ENCODE results near the gene SLC25A39.

Gene SLC25A39

GRCh38 chr17:44310188-44310587 lies 14.4 kb downstream of the SLC25A39 start:
- Histone ChIP-seq H3K4me3 (replicated peaks; ENCODE audit: insufficient read depth, low read length) (no peak overlapping the region), H3K27ac (replicated peaks) (no peak overlapping the region), H3K27me3 (ENCODE audit: insufficient read depth, poor library complexity, severe bottlenecking) (peaks cover 18% of the 10 kb centered on the region)
- DNase-seq (ENCODE audit: low read depth in 1 of 2, low spot score in 1 of 2), result peak in 1 of 2 experiments; percentile 43
- TF ChIP-seq POLR2AphosphoS5 (IDR thresholded peaks at IDR 0.05; ENCODE audit: low read depth) (no peak), REST (IDR thresholded peaks at IDR 0.05; ENCODE audit: insufficient replicate concordance, low read depth) (no peak), GABPA (IDR thresholded peaks at IDR 0.05; ENCODE audit: low read depth) (no peak), CTCF (IDR thresholded peaks at IDR 0.05; ENCODE audit: insufficient read depth, low read length) (no peak), SPI1 (IDR thresholded peaks at IDR 0.05; ENCODE audit: borderline replicate concordance, low read depth) (no peak)

GRCh38 chr17:44309472-44309871 lies 15.2 kb downstream of the SLC25A39 start:
- H3K27ac ChIP-seq (replicated peaks), result no peak overlapping the region
- DNase-seq (ENCODE audit: low read depth in 1 of 2, low spot score in 1 of 2), result no peak
- H3K27me3 ChIP-seq (ENCODE audit: insufficient read depth, poor library complexity, severe bottlenecking), result peaks cover 12% of the 10 kb centered on the region
- no peak overlapping the region for H3K4me3 ChIP-seq (replicated peaks; ENCODE audit: insufficient read depth, low read length)
- TF ChIP-seq REST (IDR thresholded peaks at IDR 0.05; ENCODE audit: insufficient replicate concordance, low read depth), result no peak
- no peak for TF ChIP-seq CTCF (IDR thresholded peaks at IDR 0.05; ENCODE audit: insufficient read depth, low read length)
- no peak for TF ChIP-seq POLR2AphosphoS5 (IDR thresholded peaks at IDR 0.05; ENCODE audit: low read depth)
- no peak for TF ChIP-seq GABPA (IDR thresholded peaks at IDR 0.05; ENCODE audit: low read depth)
- no peak for TF ChIP-seq SPI1 (IDR thresholded peaks at IDR 0.05; ENCODE audit: borderline replicate concordance, low read depth)

GRCh38 chr17:44308865-44309264 lies 15.8 kb downstream of the SLC25A39 start:
- peaks cover 8% of the 10 kb centered on the region for H3K27me3 ChIP-seq (ENCODE audit: insufficient read depth, poor library complexity, severe bottlenecking)
- no peak for TF ChIP-seq GABPA (IDR thresholded peaks at IDR 0.05; ENCODE audit: low read depth)
- peak overlapping the region; percentile 12 for H3K4me3 ChIP-seq (replicated peaks; ENCODE audit: insufficient read depth, low read length)
- no peak for DNase-seq (ENCODE audit: low read depth in 1 of 2, low spot score in 1 of 2)
- H3K27ac ChIP-seq (replicated peaks), result no peak overlapping the region

- no peak for TF ChIP-seq CTCF (IDR thresholded peaks at IDR 0.05; ENCODE audit: insufficient read depth, low read length)
- no peak for TF ChIP-seq SPI1 (IDR thresholded peaks at IDR 0.05; ENCODE audit: borderline replicate concordance, low read depth)
- no peak for TF ChIP-seq POLR2AphosphoS5 (IDR thresholded peaks at IDR 0.05; ENCODE audit: low read depth)
- TF ChIP-seq GABPA (IDR thresholded peaks at IDR 0.05; ENCODE audit: low read depth), result no peak
- peak; percentile 96 for TF ChIP-seq REST (IDR thresholded peaks at IDR 0.05; ENCODE audit: insufficient replicate concordance, low read depth)
- no peak within 1 kb of the TSS for H3K27ac ChIP-seq (replicated peaks)
- peak in 1 of 2 experiments; percentile 38 for DNase-seq (ENCODE audit: low read depth in 1 of 2, low spot score in 1 of 2)
- H3K27me3 ChIP-seq (ENCODE audit: insufficient read depth, poor library complexity, severe bottlenecking), result peaks cover 8% of the 10 kb centered on the region
- peak within 1 kb of the TSS; percentile 12 for H3K4me3 ChIP-seq (replicated peaks; ENCODE audit: insufficient read depth, low read length)
Observed at GRCh38 chr17:44308320-44308818, 16.3 kb downstream of the SLC25A39 start, which contains the start of gene RUNDC3A. RUNDC3A (plus strand) TSS chr17:44308601; CDS start chr17:44308833, 232 bp downstream.
